Right lobe of liver (tissue), 6 donors: ENCODE results near the gene SEMA3E. TPM values are rescaled to one million over a fixed set of nuclear protein-coding genes. Genes with fewer than 3 reads are reported as not detected.
"Not testable (repeated sequence)": the region's sequence is repeated elsewhere in the genome, so short reads cannot be mapped to it uniquely, and the experiment has no call there.

Experiments
- ATAC-seq, 4 donors: fragments of 200-7000 bp; cut with Tn5 transposase; one replicate each; pipeline ENCODE4 v1.9.1; 2020; ENCODE audit warnings: mild to moderate bottlenecking in 4 of 4, moderate library complexity in 4 of 4
- DNase-seq, 3 donors: peaks; one replicate each; pipeline ENCODE4 v3.0.0-alpha.2; 2020
- H3K27ac ChIP-seq, 3 donors: fragments of 200-600 bp; one replicate each; pipeline ENCODE4 v1.8.0; 2022
- H3K27me3 ChIP-seq, 2 donors: fragments of 200-600 bp; one replicate each; pipeline ENCODE4 v1.8.0; 2022
- H3K36me3 ChIP-seq, 4 donors: fragments of 200-600 bp; sonication (generic) in 1 of 4; one replicate each; pipeline versions ENCODE4 v1.5.1 to v1.8.0; 2017 to 2022; ENCODE audit warnings: control low read depth in 1 of 4
- H3K4me1 ChIP-seq, 4 donors: fragments of 200-600 bp; sonication (generic) in 1 of 4; one replicate each; pipeline versions ENCODE4 v1.5.1 to v1.8.0; 2017 to 2022; ENCODE audit warnings: control low read depth in 1 of 4
- H3K4me3 ChIP-seq, 3 donors: fragments of 200-600 bp; one replicate each; pipeline ENCODE4 v1.8.0; 2022
- H3K9me3 ChIP-seq, 4 donors: fragments of 200-600 bp; sonication (generic) in 1 of 4; one replicate each; pipeline versions ENCODE4 v1.5.1 to v1.8.0; 2017 to 2022; ENCODE audit warnings: control low read depth in 1 of 4
- CTCF ChIP-seq, 4 donors: fragments of 200-600 bp in 3 of 4; fragments of 450-650 bp in 1 of 4; IDR thresholded peaks; one replicate each; pipeline versions ENCODE4 v1.5.1 to v1.8.0; 2016 to 2022; ENCODE audit warnings: antibody characterized with exemption in 4 of 4, mild to moderate bottlenecking in 2 of 4
- POLR2A ChIP-seq: fragments of 450-650 bp; IDR thresholded peaks from one replicate; pipeline ENCODE4 v1.6.1; 2017; ENCODE audit warnings: antibody characterized with exemption, mild to moderate bottlenecking
- WGBS: methylation state at CpG from one replicate; pipeline ENCODE4 v1.1.6; 2018; ENCODE audit warnings: low coverage, low lambda C conversion rate; ENCODE audit not compliant: insufficient coverage; ENCODE audit errors: missing lambda C conversion rate; 5-methylcytosine and 5-hydroxymethylcytosine counted together
- intact Hi-C, 2 donors: fragments of 100-400 bp; cut with DNase I; formaldehyde crosslinking; loops; one replicate each; pipeline versions ENCODE4 v1.11.2 to v1.14.1; 2022
- total RNA-seq, 6 experiments: library from RNA; depleted of rRNA in 2 of 6; stranded (reverse); fragments of >200 nt in 2 of 6; fragmentation: NEBNext Ultra II Directional in 3 of 6; extraction: Animal tissue kit (Norgen Biotek cat#: 25700) in 3 of 6; gene quantifications; one replicate each; pipeline versions ENCODE4 v1.1.0 to v1.2.4, GENCODE V29; 2016 to 2023
- donor health status: DM: no; HTN: yes; CAD: no.
- donor health status: DM: no; HTN: no; CAD: no.
- donor health status: DM: no; HTN: no; CAD: no.
- donor health status: DM: no; HTN: yes; CAD: no.
- donor health status: DM: no; HTN: yes; CAD: no.

The SEMA3E gene
- total RNA-seq, 6 experiments from 2014 or later, result 0.06 to 1.0 (median 0.32) TPM

DNA sequence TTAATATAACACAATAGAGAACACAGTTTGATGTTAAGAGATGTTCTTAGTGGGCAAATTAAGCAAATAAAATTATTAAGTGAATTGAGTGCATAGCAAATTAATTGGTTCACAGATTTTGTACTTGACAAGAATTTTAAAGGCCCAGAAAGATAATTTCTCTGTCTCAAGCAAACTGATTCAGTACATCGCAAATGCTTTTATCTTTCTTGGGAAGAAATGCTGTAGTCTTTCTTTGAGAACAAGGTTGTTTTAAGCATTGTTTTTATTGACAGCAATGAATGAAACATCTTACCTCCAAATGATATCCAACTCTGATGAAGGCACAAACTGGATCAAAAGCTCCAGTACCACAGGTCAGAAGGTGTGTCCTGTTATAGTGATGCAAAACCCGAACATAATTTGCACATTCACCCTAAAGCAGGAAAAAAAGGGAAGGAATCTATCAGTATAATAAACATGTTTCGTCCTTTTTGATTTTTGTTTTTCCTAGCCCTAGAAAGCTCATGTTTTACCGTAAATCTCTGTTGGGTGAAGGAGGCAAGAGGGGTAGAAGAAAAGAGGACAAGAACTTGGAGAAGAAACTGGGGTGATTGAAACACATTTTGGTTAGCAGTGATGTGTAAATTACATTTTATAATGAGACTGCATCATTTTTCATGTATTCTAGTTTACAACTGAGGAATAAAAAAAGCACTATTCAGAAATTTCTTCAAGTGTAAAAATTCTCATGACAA is 182.6 kb downstream of the SEMA3E start:
- H3K27ac ChIP-seq, result no peak overlapping the region
- no peaks in the 10 kb centered on the region for H3K27me3 ChIP-seq
- WGBS, result 60% methylated on average over 4 of the region's 4 CpGs
- TF ChIP-seq POLR2A (no peak), CTCF (IDR thresholded peaks at IDR 0.05) (no peak)
- H3K36me3 ChIP-seq, result no peaks in the 10 kb centered on the region
- no peak for ATAC-seq
- no peaks in the 10 kb centered on the region for H3K4me1 ChIP-seq
- intact Hi-C loops, result no loop called here
- H3K9me3 ChIP-seq, result no peaks in the 10 kb centered on the region
- DNase-seq, result no peak
- no peak overlapping the region for H3K4me3 ChIP-seq

DNA sequence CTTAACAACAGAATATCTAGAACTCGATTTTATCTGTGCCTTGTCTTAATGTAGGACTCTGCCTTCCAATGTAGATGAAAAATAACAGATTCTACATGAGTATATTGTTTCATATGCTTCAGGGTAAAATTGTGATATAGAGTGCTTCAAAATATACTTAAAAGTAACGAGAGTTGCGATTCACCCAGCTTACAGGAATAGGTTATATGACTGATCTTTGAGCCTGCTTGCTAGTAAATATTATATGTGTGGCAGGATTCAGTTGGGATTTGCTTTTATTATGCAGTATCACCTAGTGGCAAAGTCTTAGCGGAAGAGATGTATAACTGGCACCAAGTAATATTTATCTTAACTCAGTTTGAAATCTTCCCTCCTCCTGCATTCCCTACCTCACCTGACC is 183.3 kb downstream of the SEMA3E start:
- intact Hi-C loops, result no loop called here
- Histone ChIP-seq H3K9me3 (no peaks in the 10 kb centered on the region), H3K4me3 (no peak overlapping the region), H3K27ac (no peak overlapping the region), H3K27me3 (no peaks in the 10 kb centered on the region), H3K36me3 (no peaks in the 10 kb centered on the region), H3K4me1 (no peaks in the 10 kb centered on the region)
- 65% methylated on average over 4 of the region's 4 CpGs for WGBS
- no peak for TF ChIP-seq POLR2A
- no peak for TF ChIP-seq CTCF (IDR thresholded peaks at IDR 0.05)
- ATAC-seq (no peak), DNase-seq (no peak)

GRCh38 chr7:83461820-83462219 is 187.1 kb downstream of the SEMA3E start:
- intact Hi-C loops, DNase-seq, H3K9me3 ChIP-seq, H3K27me3 ChIP-seq, H3K4me3 ChIP-seq, H3K27ac ChIP-seq, H3K4me1 ChIP-seq, H3K36me3 ChIP-seq, ATAC-seq: not testable (repeated sequence)
- WGBS, result 82% methylated on average over 6 of the region's 15 CpGs

DNA sequence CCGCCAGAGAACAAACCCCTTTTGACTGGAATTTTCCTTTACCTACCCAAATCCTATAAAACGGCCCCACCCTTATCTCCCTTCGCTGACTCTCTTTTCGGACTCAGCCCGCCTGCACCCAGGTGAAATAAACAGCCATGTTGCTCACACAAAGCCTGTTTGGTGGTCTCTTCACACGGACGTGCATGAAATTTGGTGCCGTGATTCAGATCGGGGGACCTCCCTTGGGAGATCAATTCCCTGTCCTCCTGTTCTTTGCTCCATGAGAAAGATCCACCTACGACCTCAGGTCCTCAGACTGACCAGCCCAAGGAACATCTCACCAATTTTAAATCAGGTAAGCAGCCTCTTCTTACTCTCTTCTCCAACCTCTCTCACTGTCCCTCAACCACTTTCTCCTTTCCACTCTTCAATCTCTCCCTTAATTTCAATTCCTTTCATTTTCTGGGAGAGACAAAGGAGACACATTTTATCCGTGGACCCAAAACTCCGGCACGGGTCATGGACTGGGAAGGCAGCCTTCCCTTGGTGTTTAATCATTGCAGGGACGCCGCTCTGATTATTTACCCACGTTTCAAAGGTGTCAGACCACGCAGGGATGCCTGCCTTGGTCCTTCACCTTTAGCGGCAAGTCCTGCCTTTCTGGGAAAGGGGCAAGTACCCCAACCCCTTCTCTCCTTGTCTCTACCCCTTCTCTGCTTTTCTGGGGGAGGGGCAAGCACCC is 188.8 kb downstream of the SEMA3E start:
- ATAC-seq, H3K36me3 ChIP-seq, H3K27me3 ChIP-seq, H3K4me3 ChIP-seq, H3K4me1 ChIP-seq, intact Hi-C loops, H3K9me3 ChIP-seq, H3K27ac ChIP-seq, DNase-seq: not testable (repeated sequence)
- WGBS, result 46% methylated on average over 17 of the region's 18 CpGs

DNA sequence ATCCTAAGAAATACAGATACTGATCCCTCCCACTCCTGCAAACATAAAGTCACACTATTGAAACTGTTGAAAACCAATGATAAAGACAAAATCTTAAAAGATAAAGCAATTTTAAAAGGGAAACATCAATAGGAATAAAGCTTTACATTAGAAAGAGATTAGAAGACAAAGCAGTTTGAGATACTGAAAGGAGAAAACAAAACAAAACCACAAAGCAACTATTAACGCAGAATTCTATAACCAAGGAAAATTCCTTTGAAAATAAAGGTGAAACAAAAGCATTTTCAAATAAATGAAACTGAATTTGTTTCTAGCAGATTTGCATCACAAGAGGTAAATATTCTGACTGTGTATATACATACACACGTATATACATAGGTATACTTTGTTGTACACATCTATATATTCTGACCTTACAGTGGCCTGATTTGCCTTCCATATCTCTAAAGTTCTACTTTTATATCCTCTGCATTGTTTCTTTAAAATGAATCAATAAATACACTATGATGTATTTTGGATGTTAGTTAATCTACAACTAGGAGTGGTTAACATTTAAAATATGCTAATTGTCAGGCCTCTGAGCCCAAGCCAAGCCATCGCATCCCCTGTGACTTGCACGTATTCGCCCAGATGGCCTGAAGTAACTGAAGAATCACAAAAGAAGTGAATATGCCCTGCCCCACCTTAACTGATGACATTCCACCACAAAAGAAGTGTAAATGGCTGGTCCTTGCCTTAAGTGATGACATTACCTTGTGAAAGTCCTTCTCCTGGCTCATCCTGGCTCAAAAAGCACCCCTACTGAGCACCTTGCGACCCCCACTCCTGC is 189.6 kb downstream of the SEMA3E start:
- H3K4me3 ChIP-seq, DNase-seq, H3K36me3 ChIP-seq, H3K27me3 ChIP-seq, intact Hi-C loops, ATAC-seq, H3K27ac ChIP-seq, H3K9me3 ChIP-seq, H3K4me1 ChIP-seq: not testable (repeated sequence)
- 46% methylated on average over 6 of the region's 6 CpGs for WGBS
